Right lobe of liver (tissue), 4 donors: ENCODE measurements around the gene EXD3.
"Not testable (repeated sequence)": the region's sequence is repeated elsewhere in the genome, so short reads cannot be mapped to it uniquely, and the experiment has no call there.

ENCODE experiments used
- CTCF ChIP-seq, 4 donors: fragments of 200-600 bp in 3 of 4; fragments of 450-650 bp in 1 of 4; IDR thresholded peaks; one replicate each; pipeline versions ENCODE4 v1.5.1 to v1.8.0; 2016 to 2022; ENCODE audit warnings: antibody characterized with exemption in 4 of 4, mild to moderate bottlenecking in 2 of 4
- POLR2A ChIP-seq: fragments of 450-650 bp; IDR thresholded peaks from one replicate; pipeline ENCODE4 v1.6.1; 2017; ENCODE audit warnings: antibody characterized with exemption, mild to moderate bottlenecking
- donor health status: DM: no; HTN: no; CAD: no.
- donor health status: DM: no; HTN: no; CAD: no.
- donor health status: DM: no; HTN: yes; CAD: no.

GRCh38 chr9:137262173-137262908, 160.6 kb downstream of the EXD3 start:
- peak; percentile 33 to 49 (median 44) for TF ChIP-seq CTCF (IDR thresholded peaks at IDR 0.05)
- TF ChIP-seq POLR2A, result not testable (repeated sequence)
